H1 (cell line): ENCODE measurements around the gene CD46. TPM values are rescaled to one million over a fixed set of nuclear protein-coding genes. Genes with fewer than 3 reads are reported as not detected.

Experiments used
- polyA plus RNA-seq, 7 experiments: library from polyadenylated mRNA; depleted of rRNA in 3 of 7; stranded (reverse) in 5 of 7; unstranded in 2 of 7; fragments of >200 nt in 5 of 7; fragments of 200-250 nt in 2 of 7; gene quantifications; 1 replicate in 5 of 7; 2 replicates in 1 of 7; 4 replicates in 1 of 7; pipeline versions ENCODE4 v1.2.1 to v1.2.3, GENCODE V29; 2011 to 2013; ENCODE audit warnings: missing spikeins in 2 of 7, mixed read lengths in 2 of 7
- total RNA-seq: library from RNA; stranded (reverse); fragmentation: NEBNext Ultra II Directional; extraction: Animal tissue kit (Norgen Biotek cat#: 25700); gene quantifications from 2 replicates; pipeline ENCODE4 v1.2.1, GENCODE V29; 2021
- TF ChIP-seq, protein P1 (sequence below), 3 experiments: IDR thresholded peaks; 1 replicate in 2 of 3; 2 replicates in 1 of 3; pipeline versions ENCODE4 v1.5.1 to v1.6.1; 2011; ENCODE audit warnings: low read length in 3 of 3, mild to moderate bottlenecking in 3 of 3, inconsistent platforms in 2 of 3, low read depth in 1 of 3, moderate library complexity in 1 of 3; ENCODE audit not compliant: insufficient read depth in 1 of 3; ENCODE audit errors: control extremely low read depth in 1 of 3

Gene CD46
- total and polyA plus RNA-seq, 2 of the 8 experiments (the other 6 are each of a cell fraction or from before 2014, with no cell fraction given): 60.9 to 113 TPM

DNA sequence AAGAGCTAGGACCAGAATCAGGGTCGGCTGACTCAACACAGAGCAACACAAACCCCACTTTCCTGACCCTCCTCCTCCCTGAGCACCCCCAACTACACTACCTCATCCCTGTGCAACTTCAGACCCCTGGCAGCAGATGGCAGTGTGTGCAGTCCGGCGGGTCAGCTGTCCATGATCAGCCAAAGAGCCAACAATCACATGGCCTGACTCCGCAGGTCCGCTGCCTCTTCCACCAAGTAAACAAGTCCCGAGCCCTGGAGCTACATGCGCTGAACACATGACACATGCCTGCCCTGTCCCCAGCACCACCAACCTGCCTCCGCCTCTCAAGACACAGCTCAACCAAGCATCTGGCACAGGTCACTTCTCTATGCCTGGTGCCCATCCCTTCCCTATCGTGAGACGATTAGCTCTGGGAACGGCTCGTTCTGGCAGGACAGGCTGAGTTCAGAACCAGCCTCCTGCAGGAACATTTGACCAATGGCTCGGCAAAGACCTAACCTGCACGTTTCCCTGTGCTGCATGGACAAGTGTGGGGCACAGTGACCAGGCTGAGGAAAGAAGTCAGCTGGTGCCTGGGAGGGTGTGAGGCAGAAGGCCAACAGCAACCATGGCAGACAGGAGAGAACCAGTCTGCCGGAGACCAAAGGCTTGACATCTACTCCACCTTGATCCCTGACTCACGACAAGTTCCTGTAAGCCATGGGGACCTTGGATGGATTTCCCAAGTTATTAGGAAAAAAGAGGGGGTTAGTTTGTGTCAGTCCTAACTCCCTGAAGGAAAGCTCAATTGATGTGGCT is 60.3 kb downstream of the CD46 start (continued):
- TF ChIP-seq, protein P1, sequence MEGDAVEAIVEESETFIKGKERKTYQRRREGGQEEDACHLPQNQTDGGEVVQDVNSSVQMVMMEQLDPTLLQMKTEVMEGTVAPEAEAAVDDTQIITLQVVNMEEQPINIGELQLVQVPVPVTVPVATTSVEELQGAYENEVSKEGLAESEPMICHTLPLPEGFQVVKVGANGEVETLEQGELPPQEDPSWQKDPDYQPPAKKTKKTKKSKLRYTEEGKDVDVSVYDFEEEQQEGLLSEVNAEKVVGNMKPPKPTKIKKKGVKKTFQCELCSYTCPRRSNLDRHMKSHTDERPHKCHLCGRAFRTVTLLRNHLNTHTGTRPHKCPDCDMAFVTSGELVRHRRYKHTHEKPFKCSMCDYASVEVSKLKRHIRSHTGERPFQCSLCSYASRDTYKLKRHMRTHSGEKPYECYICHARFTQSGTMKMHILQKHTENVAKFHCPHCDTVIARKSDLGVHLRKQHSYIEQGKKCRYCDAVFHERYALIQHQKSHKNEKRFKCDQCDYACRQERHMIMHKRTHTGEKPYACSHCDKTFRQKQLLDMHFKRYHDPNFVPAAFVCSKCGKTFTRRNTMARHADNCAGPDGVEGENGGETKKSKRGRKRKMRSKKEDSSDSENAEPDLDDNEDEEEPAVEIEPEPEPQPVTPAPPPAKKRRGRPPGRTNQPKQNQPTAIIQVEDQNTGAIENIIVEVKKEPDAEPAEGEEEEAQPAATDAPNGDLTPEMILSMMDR (IDR thresholded peaks at IDR 0.05; ENCODE audit: control extremely low read depth in 1 of 3, insufficient read depth in 1 of 3, low read depth in 1 of 3, low read length in 3 of 3): peak; percentile 55 to 83 (median 78)
